ENCODE measurements around the gene COL7A1. TPM values are rescaled to one million over a fixed set of nuclear protein-coding genes. Genes with fewer than 3 reads are reported as not detected.
A peak's percentile ranks its signal among the peaks of the same experiment; 100 is the strongest.

COL7A1 gene
- total RNA-seq, 2 experiments from 2014 or later: 0.52 to 1.3 TPM

GRCh38 chr3:48630833-48631232, 35.7 kb upstream of the COL7A1 start:
- H3K27ac Mint-ChIP-seq: no peak overlapping the region
- ChIA-PET CTCF (interaction anchor here (1.4 kb wide), 1 partner anchor 19 kb away, joined by 3 read pairs; no protein-coding TSS in a partner anchor), POLR2A (no interaction called here)
- H3K36me3 Mint-ChIP-seq (ENCODE audit: low read depth): peaks cover 15% of the 10 kb centered on the region
- H3K4me3 Mint-ChIP-seq: no peak overlapping the region
- H3K9me3 Mint-ChIP-seq: no peaks in the 10 kb centered on the region
- no peak for DNase-seq
- H3K4me1 Mint-ChIP-seq: peaks cover 12% of the 10 kb centered on the region
- H3K27me3 Mint-ChIP-seq: no peaks in the 10 kb centered on the region

GRCh38 chr3:48630407-48630806, 35.3 kb upstream of the COL7A1 start:
- H3K4me3 Mint-ChIP-seq: no peak overlapping the region
- H3K9me3 Mint-ChIP-seq: no peaks in the 10 kb centered on the region
- H3K36me3 Mint-ChIP-seq (ENCODE audit: low read depth): peaks cover 15% of the 10 kb centered on the region
- peaks cover 9% of the 10 kb centered on the region for H3K4me1 Mint-ChIP-seq
- no peak for DNase-seq
- no peaks in the 10 kb centered on the region for H3K27me3 Mint-ChIP-seq
- ChIA-PET POLR2A (no interaction called here), CTCF (interaction anchor here (0.6 kb wide), 1 partner anchor 1411 kb away, joined by 4 read pairs; no protein-coding TSS in a partner anchor)
- peak overlapping the region; percentile 52 for H3K27ac Mint-ChIP-seq

- Mint-ChIP-seq H3K36me3 (ENCODE audit: low read depth) (peaks cover 15% of the 10 kb centered on the region), H3K9me3 (no peaks in the 10 kb centered on the region), H3K4me1 (peaks cover 13% of the 10 kb centered on the region), H3K4me3 (no peak overlapping the region), H3K27me3 (no peaks in the 10 kb centered on the region), H3K27ac (no peak overlapping the region)
- POLR2A ChIA-PET: no interaction called here
- no peak for DNase-seq
- CTCF ChIA-PET: interaction anchor here (0.6 kb wide), 1 partner anchor 1411 kb away, joined by 4 read pairs; no protein-coding TSS in a partner anchor
Measured at GRCh38 chr3:48629894-48630293, 34.8 kb upstream of the COL7A1 start.

GRCh38 chr3:48628277-48629017, 33.3 kb upstream of the COL7A1 start:
- CTCF ChIA-PET: interaction anchor here (1.1 kb wide), 1 partner anchor 19 kb away, joined by 4 read pairs; the partner anchor contains the start of gene UQCRC1
- H3K4me1 Mint-ChIP-seq: peaks cover 15% of the 10 kb centered on the region
- no peaks in the 10 kb centered on the region for H3K27me3 Mint-ChIP-seq
- POLR2A ChIA-PET: no interaction called here
- peaks cover 15% of the 10 kb centered on the region for H3K36me3 Mint-ChIP-seq (ENCODE audit: low read depth)
- no peak overlapping the region for H3K4me3 Mint-ChIP-seq
- no peaks in the 10 kb centered on the region for H3K9me3 Mint-ChIP-seq
- no peak for DNase-seq
- H3K27ac Mint-ChIP-seq: no peak overlapping the region

GRCh38 chr3:48625600-48625999, 30.5 kb upstream of the COL7A1 start:
- ChIA-PET CTCF (interaction anchor here (0.5 to 5.5 kb wide), 2 partner anchors 10 to 16 kb away, joined by 3 to 40 read pairs; partner anchors contain the start of genes SLC26A6 and UQCRC1), POLR2A (no interaction called here)
- no peak for DNase-seq
- Mint-ChIP-seq H3K36me3 (ENCODE audit: low read depth) (peaks cover 16% of the 10 kb centered on the region), H3K27ac (peak overlapping the region; percentile 9), H3K9me3 (no peaks in the 10 kb centered on the region), H3K27me3 (no peaks in the 10 kb centered on the region), H3K4me3 (no peak overlapping the region), H3K4me1 (peaks cover 15% of the 10 kb centered on the region)

GRCh38 chr3:48624767-48625166, 29.6 kb upstream of the COL7A1 start:
- DNase-seq: no peak
- H3K9me3 Mint-ChIP-seq: no peaks in the 10 kb centered on the region
- peaks cover 15% of the 10 kb centered on the region for H3K4me1 Mint-ChIP-seq
- H3K36me3 Mint-ChIP-seq (ENCODE audit: low read depth): peaks cover 16% of the 10 kb centered on the region
- POLR2A ChIA-PET: interaction anchor here (0.8 kb wide), 1 partner anchor 15 kb away, joined by 3 read pairs; the partner anchor contains the start of gene UQCRC1
- CTCF ChIA-PET: interaction anchor here (1.0 to 5.5 kb wide), 3 partner anchors 10 to 33 kb away, joined by 3 to 40 read pairs (median 3); partner anchors contain the start of genes SLC26A6 and UQCRC1
- H3K4me3 Mint-ChIP-seq: no peak overlapping the region
- no peaks in the 10 kb centered on the region for H3K27me3 Mint-ChIP-seq
- no peak overlapping the region for H3K27ac Mint-ChIP-seq

GRCh38 chr3:48623851-48624547, 28.9 kb upstream of the COL7A1 start:
- no peak overlapping the region for H3K4me3 Mint-ChIP-seq
- H3K27me3 Mint-ChIP-seq: no peaks in the 10 kb centered on the region

GRCh38 chr3:48621461-48621869, 26.3 kb upstream of the COL7A1 start, which contains the start of gene TMEM89:
Gene TMEM89 (minus strand): TSS chr3:48621769. CDS start chr3:48621756, 13 bp downstream.
- H3K4me3 Mint-ChIP-seq: no peak within 1 kb of the TSS
- H3K9me3 Mint-ChIP-seq: peaks cover 12% of the 10 kb centered on the region
- CTCF ChIA-PET: interaction anchor here (0.6 to 5.5 kb wide), 2 partner anchors 14 to 17 kb away, joined by 5 to 40 read pairs; partner anchors contain the start of gene SLC26A6
- DNase-seq: no peak
- POLR2A ChIA-PET: no interaction called here
- no peak within 1 kb of the TSS for H3K27ac Mint-ChIP-seq
- peaks cover 17% of the 10 kb centered on the region for H3K36me3 Mint-ChIP-seq (ENCODE audit: low read depth)
- no peaks in the 10 kb centered on the region for H3K27me3 Mint-ChIP-seq
- H3K4me1 Mint-ChIP-seq: peaks cover 15% of the 10 kb centered on the region

More at GRCh38 chr3:48623851-48624547, 28.9 kb upstream of the COL7A1 start:
- Mint-ChIP-seq H3K36me3 (ENCODE audit: low read depth) (peaks cover 16% of the 10 kb centered on the region), H3K9me3 (peaks cover under 1% of the 10 kb centered on the region), H3K27ac (peak overlapping the region; percentile 68), H3K4me1 (peaks cover 15% of the 10 kb centered on the region)
- no peak for DNase-seq
- CTCF ChIA-PET: interaction anchor here (1.0 to 5.5 kb wide), 6 partner anchors 11 to 40 kb away, joined by 3 to 40 read pairs (median 5); partner anchors contain the start of genes SLC26A6 and UQCRC1
- POLR2A ChIA-PET: interaction anchor here (0.8 kb wide), 1 partner anchor 15 kb away, joined by 3 read pairs; the partner anchor contains the start of gene UQCRC1

- peaks cover 15% of the 10 kb centered on the region for H3K9me3 Mint-ChIP-seq
- peaks cover 13% of the 10 kb centered on the region for H3K36me3 Mint-ChIP-seq (ENCODE audit: low read depth)
- no peak overlapping the region for H3K27ac Mint-ChIP-seq
- CTCF ChIA-PET: interaction anchor here (0.5 to 1.4 kb wide), 4 partner anchors 16 to 146 kb away, joined by 3 to 4 read pairs (median 4); partner anchors contain the start of gene SLC26A6
- H3K27me3 Mint-ChIP-seq: no peaks in the 10 kb centered on the region
- H3K4me3 Mint-ChIP-seq: no peak overlapping the region
- DNase-seq: no peak
- H3K4me1 Mint-ChIP-seq: peaks cover 11% of the 10 kb centered on the region
- POLR2A ChIA-PET: interaction anchor here (0.5 kb wide), 1 partner anchor 733 kb away, joined by 3 read pairs; no protein-coding TSS in a partner anchor
Measured at GRCh38 chr3:48619541-48620524, 24.7 kb upstream of the COL7A1 start.

- no peak overlapping the region for H3K27ac Mint-ChIP-seq
- peaks cover 7% of the 10 kb centered on the region for H3K4me1 Mint-ChIP-seq
- CTCF ChIA-PET: interaction anchor here (1.1 kb wide), 1 partner anchor 18 kb away, joined by 4 read pairs; the partner anchor contains the start of gene SLC26A6
Measured at GRCh38 chr3:48617559-48617958, 22.4 kb upstream of the COL7A1 start.

GRCh38 chr3:48614044-48614443, 18.9 kb upstream of the COL7A1 start:
- Mint-ChIP-seq H3K9me3 (peaks cover 15% of the 10 kb centered on the region), H3K36me3 (ENCODE audit: low read depth) (peaks cover 11% of the 10 kb centered on the region), H3K4me3 (no peak overlapping the region), H3K27me3 (no peaks in the 10 kb centered on the region), H3K27ac (no peak overlapping the region), H3K4me1 (peaks cover 16% of the 10 kb centered on the region)
- ChIA-PET POLR2A (no interaction called here), CTCF (interaction anchor here (0.8 to 3.0 kb wide), 4 partner anchors 9 to 72 kb away, joined by 3 to 9 read pairs (median 4); no protein-coding TSS in a partner anchor)
- DNase-seq: no peak

More at GRCh38 chr3:48617559-48617958, 22.4 kb upstream of the COL7A1 start:
- H3K9me3 Mint-ChIP-seq: peaks cover 15% of the 10 kb centered on the region
- no peak overlapping the region for H3K4me3 Mint-ChIP-seq
- H3K36me3 Mint-ChIP-seq (ENCODE audit: low read depth): peaks cover 13% of the 10 kb centered on the region
- no peaks in the 10 kb centered on the region for H3K27me3 Mint-ChIP-seq
- no peak for DNase-seq
- POLR2A ChIA-PET: no interaction called here
